Measurements from ENCODE around the gene MTX2. TPM values are rescaled to one million over a fixed set of nuclear protein-coding genes. Genes with fewer than 3 reads are reported as not detected.
A peak's percentile ranks its signal among the peaks of the same experiment; 100 is the strongest.

MTX2 gene
- total and polyA plus RNA-seq, 9 of the 15 experiments (the other 6 are each of a cell fraction or from before 2014, with no cell fraction given): 38.1 to 170 (median 88.0) TPM

DNA sequence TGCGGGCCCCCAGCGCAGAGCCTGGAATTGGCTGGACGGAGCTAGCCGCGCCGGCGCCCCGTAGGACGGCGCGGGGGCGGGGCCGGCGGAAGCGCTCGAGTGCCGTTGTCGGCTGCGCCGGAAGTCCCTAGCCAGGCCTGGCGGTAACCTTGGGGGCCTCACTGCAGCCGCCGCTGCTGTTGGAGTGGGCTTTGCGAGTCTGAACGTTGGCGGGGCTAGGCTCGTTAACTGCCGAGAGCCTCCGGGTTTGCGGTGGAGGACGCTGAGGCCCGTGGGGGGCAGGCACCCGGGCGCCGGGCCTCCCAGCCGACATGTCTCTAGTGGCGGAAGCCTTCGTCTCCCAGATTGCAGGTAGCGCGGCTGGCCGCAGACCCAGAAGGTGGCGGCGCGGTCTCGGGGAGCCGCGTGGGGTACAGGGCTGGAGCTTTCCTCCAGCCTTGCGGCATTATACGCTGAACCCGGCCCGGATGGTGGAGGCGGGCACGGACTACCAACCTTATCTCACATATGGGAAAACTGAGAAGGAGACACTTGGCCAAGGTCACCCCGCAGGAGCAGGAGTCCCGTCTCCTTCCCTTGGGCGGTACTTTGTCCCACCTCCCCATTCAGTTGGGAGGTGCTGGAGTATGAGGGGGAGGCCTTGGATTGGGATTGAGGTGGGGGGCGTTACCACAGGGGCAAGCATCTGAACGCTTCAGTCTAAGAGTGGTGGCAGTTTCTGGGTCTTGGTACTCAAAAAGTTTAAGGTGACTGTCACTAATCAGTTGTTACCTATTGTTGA lies at the start of gene MTX2 (continued):
- TF ChIP-seq, protein P1, sequence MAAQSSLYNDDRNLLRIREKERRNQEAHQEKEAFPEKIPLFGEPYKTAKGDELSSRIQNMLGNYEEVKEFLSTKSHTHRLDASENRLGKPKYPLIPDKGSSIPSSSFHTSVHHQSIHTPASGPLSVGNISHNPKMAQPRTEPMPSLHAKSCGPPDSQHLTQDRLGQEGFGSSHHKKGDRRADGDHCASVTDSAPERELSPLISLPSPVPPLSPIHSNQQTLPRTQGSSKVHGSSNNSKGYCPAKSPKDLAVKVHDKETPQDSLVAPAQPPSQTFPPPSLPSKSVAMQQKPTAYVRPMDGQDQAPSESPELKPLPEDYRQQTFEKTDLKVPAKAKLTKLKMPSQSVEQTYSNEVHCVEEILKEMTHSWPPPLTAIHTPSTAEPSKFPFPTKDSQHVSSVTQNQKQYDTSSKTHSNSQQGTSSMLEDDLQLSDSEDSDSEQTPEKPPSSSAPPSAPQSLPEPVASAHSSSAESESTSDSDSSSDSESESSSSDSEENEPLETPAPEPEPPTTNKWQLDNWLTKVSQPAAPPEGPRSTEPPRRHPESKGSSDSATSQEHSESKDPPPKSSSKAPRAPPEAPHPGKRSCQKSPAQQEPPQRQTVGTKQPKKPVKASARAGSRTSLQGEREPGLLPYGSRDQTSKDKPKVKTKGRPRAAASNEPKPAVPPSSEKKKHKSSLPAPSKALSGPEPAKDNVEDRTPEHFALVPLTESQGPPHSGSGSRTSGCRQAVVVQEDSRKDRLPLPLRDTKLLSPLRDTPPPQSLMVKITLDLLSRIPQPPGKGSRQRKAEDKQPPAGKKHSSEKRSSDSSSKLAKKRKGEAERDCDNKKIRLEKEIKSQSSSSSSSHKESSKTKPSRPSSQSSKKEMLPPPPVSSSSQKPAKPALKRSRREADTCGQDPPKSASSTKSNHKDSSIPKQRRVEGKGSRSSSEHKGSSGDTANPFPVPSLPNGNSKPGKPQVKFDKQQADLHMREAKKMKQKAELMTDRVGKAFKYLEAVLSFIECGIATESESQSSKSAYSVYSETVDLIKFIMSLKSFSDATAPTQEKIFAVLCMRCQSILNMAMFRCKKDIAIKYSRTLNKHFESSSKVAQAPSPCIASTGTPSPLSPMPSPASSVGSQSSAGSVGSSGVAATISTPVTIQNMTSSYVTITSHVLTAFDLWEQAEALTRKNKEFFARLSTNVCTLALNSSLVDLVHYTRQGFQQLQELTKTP (IDR thresholded peaks at IDR 0.05; ENCODE audit: low read depth in 1 of 2, partially characterized antibody in 2 of 2): peak in 1 of 2 experiments; percentile 11
- TF ChIP-seq CXXC5 (CRISPR knock-in tag; IDR thresholded peaks at IDR 0.05) (peak; percentile 95), ZNF146 (CRISPR knock-in tag; IDR thresholded peaks at IDR 0.05; ENCODE audit: unreplicated experiment) (no peak), HEY1 (CRISPR knock-in tag; IDR thresholded peaks at IDR 0.05; ENCODE audit: borderline replicate concordance) (no peak), SMARCC2 (IDR thresholded peaks at IDR 0.05; ENCODE audit: low read depth) (no peak), TRIM28 (IDR thresholded peaks at IDR 0.05) (no peak), MTF1 (CRISPR knock-in tag; IDR thresholded peaks at IDR 0.05; ENCODE audit: borderline replicate concordance) (no peak), EP400 (IDR thresholded peaks at IDR 0.05) (peak; percentile 97), LEF1 (IDR thresholded peaks at IDR 0.05) (no peak), FOXP1 (CRISPR knock-in tag; IDR thresholded peaks at IDR 0.05) (peak; percentile 97), GABPA (tag; conservative IDR thresholded peaks at IDR 0.05; ENCODE audit: low read depth) (peak; percentile 98), RBM15 (IDR thresholded peaks at IDR 0.05; ENCODE audit: insufficient read depth, low read length) (no peak)
- TF ChIP-seq, protein P2, sequence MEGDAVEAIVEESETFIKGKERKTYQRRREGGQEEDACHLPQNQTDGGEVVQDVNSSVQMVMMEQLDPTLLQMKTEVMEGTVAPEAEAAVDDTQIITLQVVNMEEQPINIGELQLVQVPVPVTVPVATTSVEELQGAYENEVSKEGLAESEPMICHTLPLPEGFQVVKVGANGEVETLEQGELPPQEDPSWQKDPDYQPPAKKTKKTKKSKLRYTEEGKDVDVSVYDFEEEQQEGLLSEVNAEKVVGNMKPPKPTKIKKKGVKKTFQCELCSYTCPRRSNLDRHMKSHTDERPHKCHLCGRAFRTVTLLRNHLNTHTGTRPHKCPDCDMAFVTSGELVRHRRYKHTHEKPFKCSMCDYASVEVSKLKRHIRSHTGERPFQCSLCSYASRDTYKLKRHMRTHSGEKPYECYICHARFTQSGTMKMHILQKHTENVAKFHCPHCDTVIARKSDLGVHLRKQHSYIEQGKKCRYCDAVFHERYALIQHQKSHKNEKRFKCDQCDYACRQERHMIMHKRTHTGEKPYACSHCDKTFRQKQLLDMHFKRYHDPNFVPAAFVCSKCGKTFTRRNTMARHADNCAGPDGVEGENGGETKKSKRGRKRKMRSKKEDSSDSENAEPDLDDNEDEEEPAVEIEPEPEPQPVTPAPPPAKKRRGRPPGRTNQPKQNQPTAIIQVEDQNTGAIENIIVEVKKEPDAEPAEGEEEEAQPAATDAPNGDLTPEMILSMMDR (IDR thresholded peaks at IDR 0.05 in 2 of 3, conservative IDR thresholded peaks at IDR 0.05 in 1 of 3; ENCODE audit: insufficient read depth in 2 of 3, low read depth in 1 of 3, low read length in 3 of 3): 0 out of 6 replicates have a peak, but pooled peaks of 1 of the 3 experiments have one; percentile 19
- TF ChIP-seq, protein P3, sequence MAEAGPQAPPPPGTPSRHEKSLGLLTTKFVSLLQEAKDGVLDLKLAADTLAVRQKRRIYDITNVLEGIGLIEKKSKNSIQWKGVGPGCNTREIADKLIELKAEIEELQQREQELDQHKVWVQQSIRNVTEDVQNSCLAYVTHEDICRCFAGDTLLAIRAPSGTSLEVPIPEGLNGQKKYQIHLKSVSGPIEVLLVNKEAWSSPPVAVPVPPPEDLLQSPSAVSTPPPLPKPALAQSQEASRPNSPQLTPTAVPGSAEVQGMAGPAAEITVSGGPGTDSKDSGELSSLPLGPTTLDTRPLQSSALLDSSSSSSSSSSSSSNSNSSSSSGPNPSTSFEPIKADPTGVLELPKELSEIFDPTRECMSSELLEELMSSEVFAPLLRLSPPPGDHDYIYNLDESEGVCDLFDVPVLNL (CRISPR knock-in tag; IDR thresholded peaks at IDR 0.05; ENCODE audit: low read depth): no peak
- TF ChIP-seq, protein P4, sequence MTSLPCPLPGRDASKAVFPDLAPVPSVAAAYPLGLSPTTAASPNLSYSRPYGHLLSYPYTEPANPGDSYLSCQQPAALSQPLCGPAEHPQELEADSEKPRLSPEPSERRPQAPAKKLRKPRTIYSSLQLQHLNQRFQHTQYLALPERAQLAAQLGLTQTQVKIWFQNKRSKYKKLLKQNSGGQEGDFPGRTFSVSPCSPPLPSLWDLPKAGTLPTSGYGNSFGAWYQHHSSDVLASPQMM (CRISPR knock-in tag; IDR thresholded peaks at IDR 0.05): no peak
- TF ChIP-seq, protein P5, sequence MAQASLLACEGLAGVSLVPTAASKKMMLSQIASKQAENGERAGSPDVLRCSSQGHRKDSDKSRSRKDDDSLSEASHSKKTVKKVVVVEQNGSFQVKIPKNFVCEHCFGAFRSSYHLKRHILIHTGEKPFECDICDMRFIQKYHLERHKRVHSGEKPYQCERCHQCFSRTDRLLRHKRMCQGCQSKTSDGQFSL (CRISPR knock-in tag; IDR thresholded peaks at IDR 0.05): no peak
- TF ChIP-seq, protein P5 (tag; IDR thresholded peaks at IDR 0.05): no peak

Data from K562 (cell line).